RWPE2 (cell line): ENCODE measurements around the gene TBL1X.
A peak's percentile ranks its signal among the peaks of the same experiment; 100 is the strongest.

Source experiments
- ATAC-seq: fragments of 200-7000 bp; cut with Tn5 transposase; 3 replicates; pipeline ENCODE4 v1.9.1; 2021; ENCODE audit warnings: low read depth
- DNase-seq: peaks from one replicate; pipeline ENCODE4 v3.0.0-alpha.2; 2020; ENCODE audit warnings: low spot score
- H3K27ac ChIP-seq: fragments of 450-650 bp; 2 replicates; pipeline ENCODE4 v1.5.1; 2017; ENCODE audit warnings: mild to moderate bottlenecking; ENCODE audit not compliant: poor library complexity, severe bottlenecking
- H3K27me3 ChIP-seq: fragments of 250-450 bp; sonication (Bioruptor Pico); 2 replicates; pipeline ENCODE4 v1.5.1; 2021; ENCODE audit warnings: mild to moderate bottlenecking, moderate library complexity; ENCODE audit not compliant: insufficient read depth, poor library complexity, severe bottlenecking
- H3K36me3 ChIP-seq: fragments of 250-450 bp; sonication (Bioruptor Pico); 2 replicates; pipeline ENCODE4 v1.5.1; 2020; ENCODE audit warnings: low read depth, mild to moderate bottlenecking, moderate library complexity
- H3K4me1 ChIP-seq: fragments of 250-450 bp; sonication (Bioruptor Pico); 2 replicates; pipeline ENCODE4 v1.5.1; 2021; ENCODE audit warnings: mild to moderate bottlenecking, moderate library complexity; ENCODE audit not compliant: insufficient read depth, poor library complexity, severe bottlenecking
- H3K4me3 ChIP-seq: fragments of 250-450 bp; sonication (Bioruptor Pico); 2 replicates; pipeline ENCODE4 v1.5.1; 2021; ENCODE audit warnings: mild to moderate bottlenecking, moderate library complexity; ENCODE audit not compliant: severe bottlenecking
- H3K9me3 ChIP-seq: fragments of 250-450 bp; sonication (Bioruptor Pico); 2 replicates; pipeline ENCODE4 v1.5.1; 2021; ENCODE audit warnings: mild to moderate bottlenecking, moderate library complexity; ENCODE audit not compliant: severe bottlenecking
- CTCF ChIP-seq: fragments of 450-650 bp; IDR thresholded peaks from one replicate; pipeline ENCODE4 v1.5.1; 2017; ENCODE audit warnings: mild to moderate bottlenecking, moderate library complexity; ENCODE audit not compliant: poor library complexity, severe bottlenecking

TBL1X gene

DNA sequence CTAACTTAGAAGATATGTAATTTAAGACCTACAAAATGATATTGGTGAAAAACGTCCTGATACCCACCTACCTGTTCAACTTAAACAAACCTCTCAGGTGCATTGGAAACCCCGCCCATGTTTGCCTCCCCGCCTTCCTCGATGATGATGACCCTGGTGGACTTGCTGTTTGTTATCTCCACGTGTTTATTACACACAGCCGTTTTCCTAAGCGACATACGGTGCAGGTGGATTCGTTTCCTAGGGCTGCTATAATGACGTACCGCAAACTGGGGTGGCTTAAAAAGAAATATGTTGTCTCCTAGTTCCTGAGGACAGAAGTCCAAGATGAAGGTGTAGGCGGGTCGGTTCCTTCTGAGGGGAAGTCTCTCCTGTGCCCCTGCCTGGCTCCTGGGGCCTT lies 190.1 kb downstream of the TBL1X start:
- Histone ChIP-seq H3K27ac (no peak overlapping the region), H3K9me3 (no peaks in the 10 kb centered on the region), H3K4me1 (no peaks in the 10 kb centered on the region), H3K36me3 (no peaks in the 10 kb centered on the region), H3K4me3 (no peak overlapping the region), H3K27me3 (no peaks in the 10 kb centered on the region)
- no peak for DNase-seq
- no peak for TF ChIP-seq CTCF
- ATAC-seq, result no peak

DNA sequence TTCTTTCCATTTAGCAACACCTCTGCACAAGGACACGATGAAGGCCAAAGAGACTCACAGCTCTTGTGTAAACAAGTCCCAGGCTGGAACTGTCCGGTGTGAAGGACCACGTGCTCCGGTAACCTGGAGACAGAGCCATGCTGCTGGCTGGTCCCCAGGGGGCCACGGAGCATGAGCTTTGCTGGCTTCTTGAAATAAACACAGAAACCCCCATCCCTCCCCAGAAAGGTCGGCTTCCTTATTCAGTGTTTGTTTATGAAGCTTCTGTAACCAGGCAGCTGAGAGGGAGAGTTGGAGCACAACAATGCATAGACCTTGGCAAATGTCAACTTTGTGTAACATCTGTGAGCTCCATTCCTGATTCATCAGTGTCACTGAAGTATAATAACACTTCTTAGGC lies 191.4 kb downstream of the TBL1X start:
- no peak for ATAC-seq
- no peaks in the 10 kb centered on the region for H3K9me3 ChIP-seq
- no peak overlapping the region for H3K27ac ChIP-seq
- no peak for TF ChIP-seq CTCF
- H3K27me3 ChIP-seq, result no peaks in the 10 kb centered on the region
- no peak overlapping the region for H3K4me3 ChIP-seq
- no peaks in the 10 kb centered on the region for H3K4me1 ChIP-seq
- no peaks in the 10 kb centered on the region for H3K36me3 ChIP-seq
- DNase-seq, result no peak

- H3K36me3 ChIP-seq, result no peaks in the 10 kb centered on the region
- no peak for TF ChIP-seq CTCF
- DNase-seq (no peak), ATAC-seq (0 out of 3 replicates have a peak, but pooled peaks have one; percentile 31)
- no peak overlapping the region for H3K27ac ChIP-seq
- no peak overlapping the region for H3K4me3 ChIP-seq
- no peaks in the 10 kb centered on the region for H3K9me3 ChIP-seq
- H3K4me1 ChIP-seq, result no peaks in the 10 kb centered on the region
- H3K27me3 ChIP-seq, result no peaks in the 10 kb centered on the region
These were observed 192.0 kb downstream of the TBL1X start for GRCh38 chrX:9656871-9657270.

DNA sequence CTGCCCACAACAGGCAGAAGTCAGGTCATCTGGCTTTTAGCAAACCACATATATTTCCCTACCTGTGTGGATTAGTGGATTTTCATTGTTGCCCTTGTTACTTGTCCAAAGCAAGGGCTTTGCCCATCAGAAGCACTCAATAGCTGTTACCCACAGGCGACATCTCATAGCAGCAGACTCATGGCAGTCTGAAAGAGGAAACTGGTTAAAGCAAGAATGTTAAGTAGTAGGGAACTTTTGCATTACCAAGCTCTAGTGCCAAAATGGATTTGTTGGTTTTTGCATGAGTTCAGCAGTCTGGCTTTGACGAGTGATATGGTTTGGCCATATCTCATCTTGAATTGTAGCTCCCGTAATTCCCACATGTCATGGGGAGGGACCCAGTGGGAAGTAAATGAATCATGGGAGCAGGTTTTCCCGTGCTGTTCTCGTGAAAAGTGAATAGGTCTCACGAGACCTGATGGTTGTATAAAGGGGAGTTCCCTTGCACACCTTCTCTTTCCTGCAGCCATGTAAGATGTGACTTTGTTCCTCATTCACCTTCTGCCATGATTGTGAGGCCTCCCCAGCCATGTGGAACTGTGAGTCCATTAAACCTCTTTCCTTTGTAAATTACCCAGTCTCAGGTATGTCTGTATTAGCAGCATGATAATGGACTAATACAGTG lies 192.9 kb downstream of the TBL1X start:
- no peaks in the 10 kb centered on the region for H3K9me3 ChIP-seq
- no peak overlapping the region for H3K4me3 ChIP-seq
- no peak for TF ChIP-seq CTCF
- H3K27ac ChIP-seq, result no peak overlapping the region
- DNase-seq (no peak), ATAC-seq (no peak)
- H3K36me3 ChIP-seq, result no peaks in the 10 kb centered on the region
- H3K4me1 ChIP-seq, result peaks cover 5% of the 10 kb centered on the region
- H3K27me3 ChIP-seq, result no peaks in the 10 kb centered on the region

- TF ChIP-seq CTCF, result no peak
These were observed 193.6 kb downstream of the TBL1X start for GRCh38 chrX:9658409-9658808.

More at GRCh38 chrX:9658409-9658808, 193.6 kb downstream of the TBL1X start:
- ATAC-seq, result no peak
- H3K4me3 ChIP-seq, result no peak overlapping the region
- no peaks in the 10 kb centered on the region for H3K36me3 ChIP-seq
- no peaks in the 10 kb centered on the region for H3K27me3 ChIP-seq
- no peak overlapping the region for H3K27ac ChIP-seq
- H3K9me3 ChIP-seq, result no peaks in the 10 kb centered on the region
- H3K4me1 ChIP-seq, result peaks cover 8% of the 10 kb centered on the region
- no peak for DNase-seq
